Measurements from ENCODE around the gene NUP50. TPM values are rescaled to one million over a fixed set of nuclear protein-coding genes. Genes with fewer than 3 reads are reported as not detected.

The NUP50 gene
- total RNA-seq, 1 donor, result 41.9 TPM

- H3K4me3 ChIP-seq (ENCODE audit: low read depth, low read length), result no peak overlapping the region
- no peak for TF ChIP-seq CTCF (IDR thresholded peaks at IDR 0.05; ENCODE audit: insufficient read depth, low read depth, low read length)
- no peak for DNase-seq (ENCODE audit: low read depth)
Observed at GRCh38 chr22:45227645-45228400, 64.1 kb downstream of the NUP50 start.

GRCh38 chr22:45228401-45228754 is 64.7 kb downstream of the NUP50 start:
- H3K4me3 ChIP-seq (ENCODE audit: low read depth, low read length), result no peak overlapping the region
- no peak for DNase-seq (ENCODE audit: low read depth)
- TF ChIP-seq CTCF (IDR thresholded peaks at IDR 0.05; ENCODE audit: insufficient read depth, low read depth, low read length), result no peak

- no peak for TF ChIP-seq CTCF (IDR thresholded peaks at IDR 0.05; ENCODE audit: insufficient read depth, low read depth, low read length)
- DNase-seq (ENCODE audit: low read depth), result no peak
- no peak overlapping the region for H3K4me3 ChIP-seq (ENCODE audit: low read depth, low read length)
Observed at GRCh38 chr22:45229181-45229580, 65.5 kb downstream of the NUP50 start.

- TF ChIP-seq CTCF (IDR thresholded peaks at IDR 0.05; ENCODE audit: insufficient read depth, low read depth, low read length), result no peak
- no peak for DNase-seq (ENCODE audit: low read depth)
- no peak overlapping the region for H3K4me3 ChIP-seq (ENCODE audit: low read depth, low read length)
Observed at GRCh38 chr22:45230026-45230721, 66.4 kb downstream of the NUP50 start.

- no peak overlapping the region for H3K4me3 ChIP-seq (ENCODE audit: low read depth, low read length)
- DNase-seq (ENCODE audit: low read depth), result no peak
- no peak for TF ChIP-seq CTCF (IDR thresholded peaks at IDR 0.05; ENCODE audit: insufficient read depth, low read depth, low read length)
Observed at GRCh38 chr22:45231293-45231692, 67.6 kb downstream of the NUP50 start.

GRCh38 chr22:45233386-45233785 is 69.7 kb downstream of the NUP50 start:
- no peak for TF ChIP-seq CTCF (IDR thresholded peaks at IDR 0.05; ENCODE audit: insufficient read depth, low read depth, low read length)
- DNase-seq (ENCODE audit: low read depth), result no peak
- H3K4me3 ChIP-seq (ENCODE audit: low read depth, low read length), result no peak overlapping the region

Measured in fibroblast of villous mesenchyme (primary cell).